GM12891 (cell line): Measurements from ENCODE around the gene NAGPA.

Experiments used
- POLR2A ChIP-seq: IDR thresholded peaks from 2 replicates; pipeline ENCODE4 v1.6.1; 2011; ENCODE audit warnings: low read depth, low read length, control low read depth
- POLR2AphosphoS5 ChIP-seq: IDR thresholded peaks from 2 replicates; pipeline ENCODE4 v1.6.1; 2011; ENCODE audit warnings: low read depth, low read length, control low read depth

- TF ChIP-seq POLR2A: no peak
- TF ChIP-seq POLR2AphosphoS5: no peak
These were observed 26.4 kb upstream of the NAGPA start for GRCh38 chr16:5060073-5060641.
